ENCODE results near the gene OVOL2. TPM values are rescaled to one million over a fixed set of nuclear protein-coding genes. Genes with fewer than 3 reads are reported as not detected.

Gene OVOL2
- total and polyA plus RNA-seq, 7 experiments from 2014 or later = not detected

- intact Hi-C loops (cut with micrococcal nuclease) = no loop called here
These were observed 7.1 kb downstream of the OVOL2 start for GRCh38 chr20:18050628-18051027.

GRCh38 chr20:18048176-18048575 lies 9.5 kb downstream of the OVOL2 start:
- Mint-ChIP-seq H3K27me3 (peaks cover 42 to 57% (median 51%) of the 10 kb centered on the region in 5 donors), H3K27ac (no peak overlapping the region), H3K36me3 (no peaks in the 10 kb centered on the region), H3K4me1 (no peaks in the 10 kb centered on the region), H3K9me3 (peaks cover 0 to 11% (median 3%) of the 10 kb centered on the region in 11 donors), H3K4me3 (no peak overlapping the region)
- DNase-seq (no peak), ATAC-seq (no peak)
- intact Hi-C loops (cut with micrococcal nuclease) = no loop called here
- no peaks in the 10 kb centered on the region for H3K36me3 ChIP-seq (ENCODE audit: control insufficient read depth in 2 of 3, insufficient read depth in 3 of 3, low read length in 3 of 3)
- H3K4me3 ChIP-seq (ENCODE audit: low read length) = no peak overlapping the region
- H3K27ac ChIP-seq (ENCODE audit: low read depth, low read length) = no peak overlapping the region
- ChIA-PET POLR2A (no interaction called here), CTCF (no interaction called here)
- H3K9me3 ChIP-seq (ENCODE audit: control insufficient read depth in 2 of 3, low read length in 3 of 3) = peaks cover 0 to 4% (median 0%) of the 10 kb centered on the region in 3 experiments
- H3K4me1 ChIP-seq (ENCODE audit: control insufficient read depth in 2 of 2, insufficient read depth in 2 of 2, low read length in 2 of 2) = no peaks in the 10 kb centered on the region
- no peaks in the 10 kb centered on the region for H3K27me3 ChIP-seq (ENCODE audit: control insufficient read depth in 2 of 2, insufficient read depth in 2 of 2, low read length in 2 of 2)

More at GRCh38 chr20:18050628-18051027, 7.1 kb downstream of the OVOL2 start:
- DNase-seq = no peak
- Histone ChIP-seq H3K9me3 (ENCODE audit: control insufficient read depth in 2 of 3, low read length in 3 of 3) (no peaks in the 10 kb centered on the region), H3K4me3 (ENCODE audit: low read length) (no peak overlapping the region), H3K36me3 (ENCODE audit: control insufficient read depth in 2 of 3, insufficient read depth in 3 of 3, low read length in 3 of 3) (no peaks in the 10 kb centered on the region), H3K27me3 (ENCODE audit: control insufficient read depth in 2 of 2, insufficient read depth in 2 of 2, low read length in 2 of 2) (no peaks in the 10 kb centered on the region), H3K27ac (ENCODE audit: low read depth, low read length) (no peak overlapping the region), H3K4me1 (ENCODE audit: control insufficient read depth in 2 of 2, insufficient read depth in 2 of 2, low read length in 2 of 2) (no peaks in the 10 kb centered on the region)
- ChIA-PET CTCF (interaction anchor here (0.6 kb wide), 1 partner anchor 281 kb away, joined by 3 read pairs; no protein-coding TSS in a partner anchor), POLR2A (no interaction called here)
- H3K36me3 Mint-ChIP-seq = no peaks in the 10 kb centered on the region
- H3K4me3 Mint-ChIP-seq = no peak overlapping the region
- no peak for ATAC-seq
- no peak overlapping the region for H3K27ac Mint-ChIP-seq
- H3K4me1 Mint-ChIP-seq = peaks cover 0 to 4% (median under 1%) of the 10 kb centered on the region in 7 donors
- H3K27me3 Mint-ChIP-seq = peaks cover 44 to 66% (median 56%) of the 10 kb centered on the region in 5 donors
- H3K9me3 Mint-ChIP-seq = no peaks in the 10 kb centered on the region

- no peaks in the 10 kb centered on the region for H3K4me1 ChIP-seq (ENCODE audit: control insufficient read depth in 2 of 2, insufficient read depth in 2 of 2, low read length in 2 of 2)
- intact Hi-C loops (cut with micrococcal nuclease) = no loop called here
- peaks cover 0 to 8% (median 0%) of the 10 kb centered on the region in 3 experiments for H3K9me3 ChIP-seq (ENCODE audit: control insufficient read depth in 2 of 3, low read length in 3 of 3)
- ATAC-seq (no peak), DNase-seq (no peak)
- no peak overlapping the region for H3K4me3 Mint-ChIP-seq
- ChIA-PET CTCF (no interaction called here), POLR2A (no interaction called here)
- no peaks in the 10 kb centered on the region for H3K27me3 ChIP-seq (ENCODE audit: control insufficient read depth in 2 of 2, insufficient read depth in 2 of 2, low read length in 2 of 2)
- no peak overlapping the region for H3K27ac Mint-ChIP-seq
- H3K36me3 ChIP-seq (ENCODE audit: control insufficient read depth in 2 of 3, insufficient read depth in 3 of 3, low read length in 3 of 3) = no peaks in the 10 kb centered on the region
- H3K4me3 ChIP-seq (ENCODE audit: low read length) = no peak overlapping the region
- peaks cover 0 to 17% (median 5%) of the 10 kb centered on the region in 11 donors for H3K9me3 Mint-ChIP-seq
- H3K27ac ChIP-seq (ENCODE audit: low read depth, low read length) = no peak overlapping the region
- H3K36me3 Mint-ChIP-seq = peaks cover 0 to 3% (median 0%) of the 10 kb centered on the region in 5 donors
- no peaks in the 10 kb centered on the region for H3K4me1 Mint-ChIP-seq
- peaks cover 35 to 44% (median 40%) of the 10 kb centered on the region in 5 donors for H3K27me3 Mint-ChIP-seq
These were observed 11.2 kb downstream of the OVOL2 start for GRCh38 chr20:18046535-18046934.

GRCh38 chr20:18042229-18042628 lies 15.5 kb downstream of the OVOL2 start:
- CTCF ChIA-PET = no interaction called here

GRCh38 chr20:18041462-18041861 lies 16.3 kb downstream of the OVOL2 start:
- H3K27ac Mint-ChIP-seq = no peak overlapping the region

More at GRCh38 chr20:18042229-18042628, 15.5 kb downstream of the OVOL2 start:
- Histone ChIP-seq H3K27ac (ENCODE audit: low read depth, low read length) (no peak overlapping the region), H3K27me3 (ENCODE audit: control insufficient read depth in 2 of 2, insufficient read depth in 2 of 2, low read length in 2 of 2) (no peaks in the 10 kb centered on the region), H3K4me3 (ENCODE audit: low read length) (no peak overlapping the region), H3K4me1 (ENCODE audit: control insufficient read depth in 2 of 2, insufficient read depth in 2 of 2, low read length in 2 of 2) (no peaks in the 10 kb centered on the region), H3K9me3 (ENCODE audit: control insufficient read depth in 2 of 3, low read length in 3 of 3) (peaks cover 0 to 8% (median 0%) of the 10 kb centered on the region in 3 experiments), H3K36me3 (ENCODE audit: control insufficient read depth in 2 of 3, insufficient read depth in 3 of 3, low read length in 3 of 3) (no peaks in the 10 kb centered on the region)
- DNase-seq (no peak), ATAC-seq (no peak)
- H3K4me1 Mint-ChIP-seq = no peaks in the 10 kb centered on the region
- peaks cover 0 to 3% (median 0%) of the 10 kb centered on the region in 5 donors for H3K36me3 Mint-ChIP-seq
- intact Hi-C loops (cut with micrococcal nuclease) = no loop called here
- no peak overlapping the region for H3K4me3 Mint-ChIP-seq
- H3K27me3 Mint-ChIP-seq = peaks cover 22 to 51% (median 43%) of the 10 kb centered on the region in 5 donors
- POLR2A ChIA-PET = no interaction called here
- no peak overlapping the region for H3K27ac Mint-ChIP-seq
- peaks cover 0 to 17% (median 5%) of the 10 kb centered on the region in 11 donors for H3K9me3 Mint-ChIP-seq

GRCh38 chr20:18039063-18039462 lies 18.7 kb downstream of the OVOL2 start:
- no peak overlapping the region for H3K27ac ChIP-seq (ENCODE audit: low read depth, low read length)
- no peaks in the 10 kb centered on the region for H3K36me3 ChIP-seq (ENCODE audit: control insufficient read depth in 2 of 3, insufficient read depth in 3 of 3, low read length in 3 of 3)
- POLR2A ChIA-PET = no interaction called here
- H3K9me3 Mint-ChIP-seq = peaks cover 0 to 16% (median 5%) of the 10 kb centered on the region in 11 donors
- H3K4me3 Mint-ChIP-seq = no peak overlapping the region
- H3K9me3 ChIP-seq (ENCODE audit: control insufficient read depth in 2 of 3, low read length in 3 of 3) = peaks cover 0 to 8% (median 0%) of the 10 kb centered on the region in 3 experiments
- DNase-seq (no peak), ATAC-seq (no peak)
- no peaks in the 10 kb centered on the region for H3K27me3 ChIP-seq (ENCODE audit: control insufficient read depth in 2 of 2, insufficient read depth in 2 of 2, low read length in 2 of 2)
- CTCF ChIA-PET = no interaction called here
- no peaks in the 10 kb centered on the region for H3K4me1 Mint-ChIP-seq
- peaks cover 0 to 38% (median 30%) of the 10 kb centered on the region in 5 donors for H3K27me3 Mint-ChIP-seq
- H3K4me1 ChIP-seq (ENCODE audit: control insufficient read depth in 2 of 2, insufficient read depth in 2 of 2, low read length in 2 of 2) = no peaks in the 10 kb centered on the region
- intact Hi-C loops (cut with micrococcal nuclease) = no loop called here
- no peak overlapping the region for H3K4me3 ChIP-seq (ENCODE audit: low read length)
- H3K27ac Mint-ChIP-seq = no peak overlapping the region
- peaks cover 0 to 3% (median 0%) of the 10 kb centered on the region in 5 donors for H3K36me3 Mint-ChIP-seq

More at GRCh38 chr20:18041462-18041861, 16.3 kb downstream of the OVOL2 start:
- Histone ChIP-seq H3K27ac (ENCODE audit: low read depth, low read length) (no peak overlapping the region), H3K36me3 (ENCODE audit: control insufficient read depth in 2 of 3, insufficient read depth in 3 of 3, low read length in 3 of 3) (no peaks in the 10 kb centered on the region), H3K4me1 (ENCODE audit: control insufficient read depth in 2 of 2, insufficient read depth in 2 of 2, low read length in 2 of 2) (no peaks in the 10 kb centered on the region), H3K4me3 (ENCODE audit: low read length) (no peak overlapping the region), H3K27me3 (ENCODE audit: control insufficient read depth in 2 of 2, insufficient read depth in 2 of 2, low read length in 2 of 2) (no peaks in the 10 kb centered on the region), H3K9me3 (ENCODE audit: control insufficient read depth in 2 of 3, low read length in 3 of 3) (peaks cover 0 to 8% (median 0%) of the 10 kb centered on the region in 3 experiments)
- no peak for DNase-seq
- peaks cover 0 to 17% (median 5%) of the 10 kb centered on the region in 11 donors for H3K9me3 Mint-ChIP-seq
- no peak overlapping the region for H3K4me3 Mint-ChIP-seq
- intact Hi-C loops (cut with micrococcal nuclease) = no loop called here
- ATAC-seq = no peak
- no peaks in the 10 kb centered on the region for H3K4me1 Mint-ChIP-seq
- ChIA-PET CTCF (no interaction called here), POLR2A (no interaction called here)
- H3K27me3 Mint-ChIP-seq = peaks cover 15 to 47% (median 43%) of the 10 kb centered on the region in 5 donors
- H3K36me3 Mint-ChIP-seq = peaks cover 0 to 3% (median 0%) of the 10 kb centered on the region in 5 donors

GRCh38 chr20:18034039-18034438 lies 23.7 kb downstream of the OVOL2 start:
- POLR2A ChIA-PET = no interaction called here
- Mint-ChIP-seq H3K4me1 (no peaks in the 10 kb centered on the region), H3K4me3 (no peak overlapping the region), H3K27me3 (peaks cover 0 to 14% (median 12%) of the 10 kb centered on the region in 5 donors), H3K36me3 (no peaks in the 10 kb centered on the region), H3K9me3 (peaks cover 0 to 1% (median 0%) of the 10 kb centered on the region in 11 donors), H3K27ac (no peak overlapping the region)
- intact Hi-C loops (cut with micrococcal nuclease) = no loop called here
- Histone ChIP-seq H3K27ac (ENCODE audit: low read depth, low read length) (no peak overlapping the region), H3K4me3 (ENCODE audit: low read length) (no peak overlapping the region), H3K4me1 (ENCODE audit: control insufficient read depth in 2 of 2, insufficient read depth in 2 of 2, low read length in 2 of 2) (no peaks in the 10 kb centered on the region), H3K36me3 (ENCODE audit: control insufficient read depth in 2 of 3, insufficient read depth in 3 of 3, low read length in 3 of 3) (no peaks in the 10 kb centered on the region), H3K27me3 (ENCODE audit: control insufficient read depth in 2 of 2, insufficient read depth in 2 of 2, low read length in 2 of 2) (no peaks in the 10 kb centered on the region), H3K9me3 (ENCODE audit: control insufficient read depth in 2 of 3, low read length in 3 of 3) (no peaks in the 10 kb centered on the region)
- ATAC-seq (no peak), DNase-seq (no peak)
- CTCF ChIA-PET = interaction anchor here (0.8 kb wide), 1 partner anchor 167 kb away, joined by 3 read pairs; no protein-coding TSS in a partner anchor

Measured in naive thymus-derived CD4-positive, alpha-beta T cell (primary cell).